A204.1 (cell line): ENCODE data around the gene CEP76.
A peak's percentile ranks its signal among the peaks of the same experiment; 100 is the strongest.

Experiments used
- FAIRE-seq: peaks from 2 replicates; lab custom pipeline; 2012; peaks lifted over from hg19 to GRCh38; lab: Jason Lieb, UNC

Gene CEP76

GRCh38 chr18:12703096-12703567 lies 609 bp upstream of the CEP76 start:
- FAIRE-seq, result no peak

- FAIRE-seq, result no peak
Observed at GRCh38 chr18:12701161-12701560, 1.4 kb downstream of the CEP76 start.

DNA sequence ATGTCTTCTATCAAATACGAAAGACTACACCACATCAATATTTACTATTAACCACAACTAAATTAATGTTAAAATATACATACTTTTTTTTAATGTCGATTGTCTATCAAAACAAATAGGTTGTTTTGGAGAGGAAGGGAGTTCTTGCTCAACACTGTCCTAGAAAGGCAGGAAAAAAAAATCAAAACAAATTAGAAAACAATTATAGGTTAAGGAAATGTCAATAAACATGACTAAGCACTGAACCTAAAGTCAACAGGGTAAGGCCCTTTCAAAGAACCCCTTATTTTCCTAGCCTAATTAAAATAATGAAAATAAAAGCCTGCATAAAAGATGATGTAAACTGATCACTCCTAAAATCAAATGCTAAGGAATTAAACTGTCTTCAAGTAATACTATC lies 2.8 kb downstream of the CEP76 start:
- FAIRE-seq, result no peak

DNA sequence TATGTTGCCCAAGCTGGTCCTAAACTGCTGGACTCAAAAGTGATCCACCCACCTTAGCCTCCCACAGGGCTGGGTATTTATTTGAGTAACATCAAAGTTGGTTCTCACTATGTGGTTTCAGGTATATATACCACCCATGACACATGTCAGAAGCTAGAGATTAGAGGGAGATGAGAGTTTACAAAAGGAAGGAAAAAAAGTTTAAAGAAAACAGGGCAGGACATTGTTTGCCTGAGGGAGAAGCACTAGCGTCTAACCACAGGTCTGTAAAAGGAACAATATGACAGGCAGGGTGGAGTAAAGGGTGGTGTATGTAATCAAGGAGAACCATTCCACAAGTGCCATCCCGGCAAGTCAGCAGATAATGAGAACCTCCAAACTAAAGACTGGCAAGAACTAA lies 8.5 kb downstream of the CEP76 start:
- no peak for FAIRE-seq

DNA sequence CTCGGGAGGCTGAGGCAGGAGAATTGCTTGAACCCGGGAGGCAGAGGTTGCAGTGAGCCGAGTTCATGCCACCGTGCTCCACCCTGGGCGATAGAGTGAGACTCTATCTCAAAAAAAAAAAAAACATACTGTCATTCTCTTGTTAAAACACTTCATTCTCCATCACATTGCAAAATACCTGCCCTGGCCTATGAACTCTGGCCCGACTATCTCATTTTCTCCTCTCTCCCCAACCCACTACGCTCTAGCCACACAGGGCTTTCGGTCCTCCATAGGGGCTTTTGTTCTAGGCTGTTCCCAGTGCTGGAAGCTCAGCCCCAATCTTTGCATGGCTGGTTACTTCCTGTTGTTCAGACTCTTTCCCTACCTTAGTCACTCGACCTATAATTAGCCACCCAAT lies 10.3 kb downstream of the CEP76 start:
- no peak for FAIRE-seq

DNA sequence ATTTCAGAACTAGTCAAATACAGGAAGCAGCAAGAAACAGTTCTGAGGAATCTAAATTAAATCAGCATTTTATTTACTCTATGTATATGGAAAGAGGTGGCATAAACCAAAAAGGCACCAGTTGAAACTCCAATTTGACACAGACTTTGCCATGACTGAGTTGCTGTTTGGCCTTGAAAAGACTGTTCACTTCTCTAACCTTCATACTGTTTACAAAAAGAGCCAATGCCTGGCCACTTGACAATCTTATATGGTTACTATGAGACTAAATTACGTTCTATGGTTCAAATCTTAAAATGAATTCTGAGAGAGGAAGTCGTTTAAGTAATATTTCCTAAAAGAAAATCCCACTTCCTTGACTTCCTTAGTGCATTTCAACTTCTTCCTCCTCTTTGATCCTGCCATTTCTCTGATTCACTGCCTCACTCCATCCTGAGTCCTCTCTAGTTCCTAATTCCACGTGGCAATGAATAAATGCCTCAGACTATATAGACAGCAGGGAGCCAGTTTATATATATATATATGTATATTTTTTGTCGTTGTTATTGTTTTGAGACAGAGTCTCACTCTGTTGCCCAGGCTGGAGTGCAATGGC lies 13.2 kb downstream of the CEP76 start:
- FAIRE-seq, result no peak

DNA sequence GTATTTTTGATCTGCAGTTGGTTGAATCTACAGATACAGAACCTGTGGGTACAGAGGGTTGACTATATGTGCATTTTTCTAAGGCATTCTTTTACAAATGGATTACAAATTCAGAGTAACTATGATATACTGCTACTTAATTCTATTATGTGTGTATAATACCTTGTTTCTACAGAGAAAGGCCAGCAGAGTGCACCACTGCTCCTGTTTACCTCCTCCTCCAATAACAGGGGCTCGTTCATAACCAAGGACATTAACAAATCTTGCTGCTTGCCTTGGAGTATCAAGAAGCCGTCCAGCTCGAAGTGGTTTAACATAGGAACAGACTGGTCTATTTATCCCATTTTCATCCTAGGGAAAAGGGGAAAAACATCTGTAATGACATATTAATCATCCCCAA lies 16.4 kb downstream of the CEP76 start:
- peak; percentile 65 for FAIRE-seq

GRCh38 chr18:12679183-12679786 lies 23.2 kb downstream of the CEP76 start:
- FAIRE-seq, result no peak

- FAIRE-seq, result no peak
Observed at GRCh38 chr18:12668041-12668440, 34.5 kb downstream of the CEP76 start.

DNA sequence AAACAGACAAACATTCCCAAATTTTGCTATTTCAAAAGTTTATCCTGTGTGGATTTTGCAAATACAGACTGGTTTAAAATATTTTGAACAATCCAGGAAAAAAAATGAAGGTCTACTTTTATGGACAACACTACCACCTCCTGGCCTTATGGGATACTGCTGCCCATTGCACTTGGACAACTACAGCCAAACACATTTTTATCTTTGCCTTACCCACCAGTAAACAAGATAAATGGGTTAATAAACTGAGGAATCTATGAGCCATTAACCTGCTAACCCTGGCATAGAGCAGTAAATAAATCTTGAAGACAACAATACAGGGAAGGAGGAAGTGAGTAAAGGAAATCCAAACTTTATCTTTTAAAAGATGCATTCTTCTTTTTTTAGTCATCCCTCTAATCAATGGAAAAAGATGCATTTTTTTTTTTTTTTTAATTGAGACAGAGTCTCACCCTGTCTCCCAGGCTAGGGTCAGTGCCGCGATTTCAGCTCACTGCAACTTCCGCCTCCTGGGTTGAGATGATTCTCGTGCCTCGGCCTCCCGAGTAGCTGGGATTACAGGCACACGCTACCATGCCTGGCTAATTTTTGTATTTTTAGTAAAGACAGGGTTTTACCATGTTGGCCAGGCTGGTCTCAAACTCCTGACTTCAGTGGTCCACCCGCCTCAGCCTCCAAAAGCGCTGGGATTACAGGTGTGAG lies 42.5 kb downstream of the CEP76 start:
- FAIRE-seq, result peak; percentile 97

DNA sequence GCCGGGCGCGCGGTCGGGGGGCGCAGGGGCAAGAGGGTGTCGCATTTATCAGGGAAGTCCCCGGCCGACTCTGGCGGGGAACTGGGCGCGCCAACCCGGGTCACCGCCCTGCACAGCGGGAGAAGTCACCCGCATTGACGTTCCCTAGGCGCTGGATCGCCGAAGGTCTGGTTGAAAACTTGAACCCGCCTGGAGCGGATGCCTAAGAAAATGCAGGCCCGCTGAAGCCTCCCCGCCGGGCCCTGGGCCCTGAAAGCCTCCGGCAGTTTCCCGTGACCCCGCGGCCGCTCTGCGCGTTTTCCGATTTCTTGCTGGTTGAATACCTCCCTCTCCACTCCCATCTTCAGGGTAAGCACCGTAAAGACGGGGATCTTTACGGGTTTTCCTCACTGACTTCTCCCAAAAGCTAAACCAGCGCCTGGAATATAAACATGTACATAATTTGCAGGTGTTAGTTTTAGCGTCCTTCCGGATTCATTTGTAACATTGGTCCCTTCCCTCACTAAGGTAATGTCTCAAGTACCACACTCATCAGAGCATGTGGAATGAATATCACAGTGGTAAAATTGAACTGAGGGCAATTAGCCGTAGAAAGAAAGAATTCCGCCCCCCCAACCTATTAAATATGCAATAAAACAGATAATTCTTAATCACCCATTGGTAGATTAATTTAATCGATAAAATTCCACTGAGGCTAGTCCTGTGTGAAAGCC lies 43.9 kb downstream of the CEP76 start:
- FAIRE-seq, result no peak

GRCh38 chr18:12657684-12658425 lies 44.7 kb downstream of the CEP76 start, which contains the start of gene SPIRE1:
SPIRE1 (minus strand) TSS chr18:12658107; CDS start chr18:12657866, 241 bp downstream.
- no peak for FAIRE-seq

- FAIRE-seq, result no peak
Observed at GRCh38 chr18:12656938-12657683, 45.4 kb downstream of the CEP76 start.

GRCh38 chr18:12656605-12656937 lies 46.0 kb downstream of the CEP76 start:
- no peak for FAIRE-seq

GRCh38 chr18:12654971-12655370 lies 47.6 kb downstream of the CEP76 start:
- no peak for FAIRE-seq

DNA sequence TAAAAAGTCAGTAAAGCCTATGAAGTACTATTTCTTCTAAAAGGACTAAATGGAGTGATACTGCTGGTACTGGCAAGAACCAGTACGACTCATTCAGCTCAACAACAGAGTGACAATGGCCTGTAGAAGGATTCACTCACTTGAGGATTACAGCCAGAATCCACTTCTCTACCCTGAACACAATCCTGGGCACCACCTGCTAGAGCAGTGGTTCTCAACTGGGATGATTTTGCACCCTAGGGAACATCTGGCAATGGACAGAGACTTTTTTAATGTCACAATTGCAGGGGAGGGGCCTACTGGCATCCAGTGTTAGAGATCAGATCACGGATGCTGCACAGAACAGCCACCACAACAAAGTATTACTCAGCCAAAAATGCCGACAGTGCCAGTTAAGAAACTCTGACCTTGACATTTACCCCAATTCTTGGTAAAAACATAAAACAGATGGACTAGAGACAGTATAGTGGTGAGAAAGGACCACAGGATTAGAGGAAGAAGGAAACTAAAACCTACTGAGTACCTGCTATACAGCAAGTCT lies 49.6 kb downstream of the CEP76 start:
- no peak for FAIRE-seq

GRCh38 chr18:12651651-12652050 lies 50.9 kb downstream of the CEP76 start:
- no peak for FAIRE-seq

DNA sequence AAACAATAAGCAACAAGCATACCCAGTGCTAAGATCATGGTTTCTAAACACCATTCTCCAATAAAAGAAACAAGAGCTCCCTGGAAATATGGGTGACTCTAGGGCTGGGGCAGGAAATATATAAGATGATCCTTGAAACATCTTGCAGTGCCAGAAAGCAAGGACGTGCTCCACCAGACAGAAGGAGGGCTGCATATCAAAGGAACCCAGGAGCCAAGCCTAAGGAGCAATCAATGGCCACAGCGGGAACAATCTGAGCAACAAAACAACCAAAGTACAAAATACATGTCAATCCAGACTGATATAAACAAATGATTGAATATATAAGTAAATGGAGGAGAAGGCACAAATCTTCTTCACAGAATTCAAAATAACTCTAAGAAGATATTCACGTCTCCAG lies 54.8 kb downstream of the CEP76 start:
- FAIRE-seq, result no peak

DNA sequence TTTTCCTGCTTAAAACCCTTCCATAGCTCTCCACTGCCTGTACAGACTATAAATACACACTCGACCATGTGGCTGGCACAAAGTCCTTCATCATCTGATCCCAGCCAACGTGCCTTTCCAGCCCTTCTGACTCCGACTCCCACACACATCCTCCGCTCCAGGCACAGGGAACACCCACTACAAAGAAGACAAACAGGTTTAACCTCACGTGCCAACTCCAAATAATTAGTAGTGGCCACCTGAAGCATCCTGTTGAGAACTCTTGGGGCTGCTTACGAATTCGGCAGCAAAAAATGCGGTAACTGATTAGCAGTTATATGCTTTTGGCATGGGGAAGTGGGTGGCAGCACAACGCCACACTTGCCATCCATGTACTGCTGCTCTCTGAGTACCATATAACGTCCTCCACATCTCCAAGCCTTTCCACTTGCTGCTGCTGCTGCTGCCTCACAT lies 56.7 kb downstream of the CEP76 start:
- no peak for FAIRE-seq

- no peak for FAIRE-seq
Observed at GRCh38 chr18:12645254-12645653, 57.3 kb downstream of the CEP76 start.

DNA sequence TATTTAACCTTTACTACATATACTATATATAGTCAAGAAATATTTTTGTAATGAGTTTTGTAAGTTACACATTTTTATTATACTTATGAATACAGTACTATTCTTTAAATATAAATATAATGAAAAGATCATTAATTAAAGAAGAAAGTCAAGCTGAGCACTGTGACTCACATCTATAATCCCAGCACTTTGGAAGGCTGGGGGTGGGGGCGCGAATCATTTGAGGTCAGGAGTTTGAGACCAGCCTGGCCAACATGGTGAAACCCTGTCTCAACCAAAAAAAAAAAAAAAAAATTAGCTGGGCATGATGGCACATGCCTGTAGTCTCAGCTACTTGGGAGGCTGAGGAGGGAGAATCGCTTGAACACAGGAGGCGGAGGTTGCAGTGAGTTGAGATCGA lies 58.8 kb downstream of the CEP76 start:
- FAIRE-seq, result peak; percentile 60
